ENCODE results near the gene PRND.
"Not testable (repeated sequence)": the region's sequence is repeated elsewhere in the genome, so short reads cannot be mapped to it uniquely, and the experiment has no call there.

PRND gene

DNA sequence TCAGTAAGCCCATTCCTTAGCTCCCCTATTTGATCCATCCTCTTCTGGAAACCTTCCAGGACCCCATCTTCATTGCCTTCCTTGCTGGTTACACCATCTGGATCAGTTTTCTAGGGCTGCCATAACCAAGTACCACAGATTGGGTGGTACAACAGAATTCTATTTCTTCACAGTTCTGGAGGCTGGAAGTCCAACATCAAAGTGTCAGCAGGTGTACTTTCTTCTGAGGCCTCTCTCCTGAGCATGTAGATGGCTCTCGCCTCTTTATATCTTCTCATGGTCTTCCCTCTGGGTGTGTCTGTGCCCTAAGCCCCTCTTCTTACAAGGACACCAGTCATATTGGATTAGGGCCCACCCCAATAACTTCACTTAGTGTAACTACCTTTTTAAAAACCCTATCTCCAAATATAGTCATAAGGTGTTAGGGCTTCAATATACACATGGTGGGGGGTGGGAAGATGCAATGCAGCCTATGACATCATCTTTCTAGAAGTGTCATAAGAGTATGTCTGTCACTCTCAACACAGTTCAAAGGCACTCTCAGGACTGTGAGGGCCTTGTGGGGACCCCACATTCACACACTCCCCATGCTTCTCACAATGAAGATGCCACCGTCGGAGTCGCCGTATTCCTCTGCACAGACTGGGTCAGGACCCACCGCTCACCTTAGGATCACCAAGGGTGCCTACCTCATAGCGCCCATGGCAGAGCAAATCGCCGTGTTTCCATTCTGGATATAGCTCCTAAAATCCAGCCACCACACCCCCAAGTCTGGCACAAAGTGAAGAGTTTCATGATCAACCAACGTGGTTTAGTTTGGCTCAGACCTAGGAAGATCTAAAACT, 12.2 kb upstream of the PRND start:
- no peak for DNase-seq

DNA sequence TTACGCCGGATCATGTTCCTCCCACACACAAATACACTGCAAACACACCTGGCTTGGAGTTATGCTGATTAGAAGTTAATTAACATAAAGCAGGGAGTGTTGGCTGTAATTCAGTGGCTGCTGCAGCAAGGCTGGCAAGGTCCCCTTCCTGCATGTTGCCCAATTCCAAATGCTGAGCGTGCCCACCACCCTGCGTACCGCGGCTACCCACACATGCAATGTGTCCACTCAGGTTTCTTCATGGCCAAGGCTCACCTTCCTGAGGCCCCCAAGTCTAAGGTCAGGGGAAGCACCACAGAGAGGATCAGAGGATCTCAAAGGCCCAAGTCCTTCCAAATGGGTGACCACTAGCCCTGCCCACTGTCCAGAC, 11.6 kb upstream of the PRND start:
- no peak for DNase-seq

DNA sequence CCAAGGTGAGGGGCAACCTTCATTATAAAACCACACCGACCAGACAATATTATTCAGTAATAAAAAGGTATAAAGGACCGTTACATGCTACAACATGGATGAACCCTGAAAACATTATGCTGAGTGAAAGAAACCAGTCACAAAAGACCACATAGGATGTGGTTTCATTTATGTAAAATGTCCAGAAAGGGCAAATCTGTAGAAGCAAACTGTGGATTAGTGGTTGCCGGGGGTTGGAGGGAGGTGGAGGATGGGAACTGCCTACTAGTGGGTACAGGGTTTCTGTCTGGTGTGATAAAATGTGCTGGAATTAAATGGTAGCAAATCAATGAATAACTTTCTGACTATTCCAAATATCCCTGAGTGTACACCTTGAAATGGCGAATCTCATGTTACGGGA, 10.2 kb upstream of the PRND start:
- no peak for DNase-seq

DNA sequence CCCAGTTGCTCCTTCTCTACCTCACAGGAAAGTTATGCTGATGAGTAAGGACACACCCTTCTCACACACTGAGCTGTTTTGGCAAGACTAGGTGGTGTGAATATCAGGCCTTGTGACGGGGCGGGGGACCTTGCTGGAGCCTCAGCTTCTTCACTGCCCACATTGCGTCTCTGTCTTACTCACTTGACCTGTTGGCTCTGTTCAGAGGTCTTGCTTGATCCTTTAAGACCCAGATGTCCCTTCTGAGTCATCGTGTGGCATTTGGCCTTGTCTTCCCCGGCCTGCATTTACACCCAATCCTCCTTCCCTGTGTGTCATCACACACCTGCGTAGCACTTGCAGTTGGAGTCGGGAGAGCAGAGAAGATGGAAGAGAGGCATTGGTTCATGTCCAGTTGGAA, 8.3 kb upstream of the PRND start:
- DNase-seq, result no peak

DNA sequence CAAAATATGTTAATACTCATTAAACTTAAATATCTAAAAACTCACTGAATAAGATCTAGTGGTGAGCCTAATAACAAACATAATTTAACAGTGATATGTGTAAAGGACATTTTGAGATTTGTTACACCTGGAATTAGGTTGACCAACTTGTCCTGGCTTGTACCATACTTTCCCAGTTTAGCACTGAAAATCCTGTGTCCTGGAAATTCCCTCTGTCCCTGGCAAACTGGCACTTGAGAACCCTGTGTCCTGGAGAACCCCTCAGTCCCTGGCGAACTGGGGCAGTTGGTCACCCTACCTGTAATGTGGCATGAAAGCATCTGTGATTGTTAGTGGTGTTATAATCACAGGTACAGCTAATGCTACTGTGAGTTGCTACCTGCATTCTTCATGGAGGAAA, 6.9 kb upstream of the PRND start:
- DNase-seq, result no peak

DNA sequence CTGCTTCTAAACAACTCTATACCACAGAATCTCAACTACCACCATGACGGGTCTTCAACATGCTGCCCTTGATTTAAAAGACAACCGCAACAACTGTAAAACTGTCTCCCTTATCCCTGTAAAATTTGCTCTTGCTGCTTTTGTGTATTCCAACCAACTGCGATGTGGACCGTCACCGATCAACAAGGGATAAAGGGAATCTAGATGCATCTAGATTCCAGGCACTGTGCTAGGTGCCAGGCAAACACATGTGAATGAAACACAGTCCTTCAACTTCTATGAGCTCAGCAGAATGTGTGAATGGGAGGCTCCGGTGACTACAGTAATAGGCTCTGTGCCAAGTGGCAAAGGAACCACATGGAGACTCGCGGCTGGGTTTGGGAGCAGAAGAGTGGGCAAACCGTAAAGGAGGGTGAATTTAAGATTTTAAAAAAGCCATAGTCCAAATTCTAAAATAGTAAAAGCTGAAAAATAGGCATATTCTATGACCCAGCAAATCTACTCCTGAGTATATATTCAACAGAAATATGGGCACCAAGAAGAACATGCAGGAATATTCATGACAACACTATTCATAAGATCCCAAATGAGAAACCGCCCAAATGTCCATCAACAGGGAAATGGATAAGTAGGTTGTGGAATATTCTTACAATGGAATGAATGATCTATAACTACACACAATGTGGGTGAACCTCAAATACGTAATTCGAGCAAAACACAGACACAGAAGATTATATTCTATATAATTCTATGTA, 3.7 kb upstream of the PRND start:
- DNase-seq, result no peak

DNA sequence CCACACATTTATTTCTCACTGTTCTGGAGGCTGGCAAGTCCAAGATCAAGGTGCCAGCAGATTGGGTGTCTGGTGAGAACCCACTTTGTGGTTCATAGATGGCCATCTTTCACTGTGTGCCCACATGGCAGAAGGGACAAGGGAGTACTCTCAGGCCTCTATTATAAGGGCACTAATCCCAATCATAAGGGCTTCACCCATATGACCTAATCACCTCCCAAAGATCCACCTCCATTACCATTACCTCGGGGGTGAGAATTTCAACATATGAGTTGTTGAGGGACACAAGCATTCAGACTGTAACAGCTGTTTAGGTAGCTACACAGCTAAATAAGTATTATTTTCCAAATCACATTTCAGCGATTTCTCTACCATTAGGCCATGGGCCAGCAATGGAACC, 2.5 kb upstream of the PRND start:
- DNase-seq, result no peak

DNA sequence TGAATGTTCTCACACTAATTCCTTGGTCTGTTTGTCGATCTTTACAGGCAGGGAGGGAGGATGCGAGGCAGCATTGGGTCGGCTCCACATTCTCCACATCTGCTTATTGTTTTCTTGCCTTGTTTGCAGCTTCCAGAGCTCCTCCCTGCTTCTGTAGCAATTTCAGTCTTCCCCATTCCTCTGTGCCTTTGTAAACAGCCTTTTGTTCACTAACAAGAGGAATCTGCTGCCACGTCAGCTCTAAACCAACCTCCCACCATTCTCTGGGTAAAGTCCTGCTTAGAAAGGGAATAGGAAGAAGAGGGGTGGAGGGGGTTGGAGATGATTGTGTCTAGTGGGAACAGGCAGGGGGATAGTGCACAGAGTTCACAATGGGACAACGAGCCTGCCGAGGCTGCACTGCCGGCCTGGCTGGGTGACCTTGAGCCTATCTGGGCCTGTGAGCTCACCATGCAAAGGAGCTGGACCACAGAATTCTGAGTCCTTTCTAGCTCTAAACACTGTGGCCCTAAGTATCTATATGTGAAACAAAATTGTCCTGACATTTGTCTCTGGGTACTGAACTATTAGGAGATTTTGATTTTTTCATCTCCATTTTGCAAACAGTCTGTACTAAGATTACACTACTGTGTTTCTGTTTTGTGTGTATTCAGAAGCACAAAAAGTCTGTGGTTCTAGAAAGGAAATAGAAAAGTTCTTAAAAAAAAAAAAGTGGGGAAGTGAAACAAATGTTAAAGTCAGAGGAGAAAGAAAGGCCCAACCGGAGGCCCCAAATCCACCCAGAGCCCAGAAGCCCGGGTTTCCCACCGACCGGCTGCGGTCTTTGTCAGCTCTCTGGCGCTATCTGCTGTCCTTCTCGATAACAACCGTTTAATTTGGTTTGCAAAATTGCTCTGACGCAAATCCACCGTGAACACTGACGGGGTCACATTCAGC, 1.4 kb upstream of the PRND start:
- DNase-seq, result peak; percentile 62 to 72

DNA sequence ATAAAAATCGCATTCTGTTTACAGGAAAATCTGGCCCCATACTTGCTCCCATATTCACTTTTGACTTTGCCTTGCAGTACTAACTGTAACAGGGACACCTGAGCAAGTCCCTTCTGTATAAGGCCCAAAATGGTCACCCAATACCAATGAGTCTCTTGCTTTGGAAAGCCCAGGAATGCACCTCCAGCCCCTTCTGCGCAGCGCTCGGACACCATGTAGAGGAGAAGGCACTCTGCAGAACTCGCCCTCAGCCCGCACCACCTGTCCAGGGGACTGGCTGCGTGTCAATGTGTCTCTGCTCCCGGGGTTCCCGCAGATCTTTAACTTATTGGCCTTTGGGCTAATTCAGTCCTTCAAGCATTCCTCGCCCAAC, 746 bp upstream of the PRND start:
- DNase-seq, result no peak

DNA sequence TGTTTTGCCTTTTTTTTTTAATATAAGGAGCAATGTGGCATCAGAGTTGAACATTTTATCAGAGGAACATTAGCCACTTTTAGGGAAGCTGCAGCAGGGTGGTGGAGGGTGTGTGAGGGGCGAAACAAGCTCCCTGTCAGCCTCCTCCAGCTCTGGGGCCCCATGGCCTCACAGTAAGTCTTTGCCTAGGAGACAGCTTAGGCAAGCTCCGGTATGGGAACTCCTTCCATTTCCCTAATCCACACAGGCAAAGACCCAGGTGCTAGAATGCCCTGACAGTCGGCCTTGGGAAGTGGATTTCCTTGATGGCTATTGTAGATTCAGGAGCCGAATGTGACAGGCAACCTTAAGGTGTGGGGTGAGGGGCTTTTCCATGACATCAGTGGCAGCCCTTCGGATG, 862 bp downstream of the PRND start:
- DNase-seq, result no peak

DNA sequence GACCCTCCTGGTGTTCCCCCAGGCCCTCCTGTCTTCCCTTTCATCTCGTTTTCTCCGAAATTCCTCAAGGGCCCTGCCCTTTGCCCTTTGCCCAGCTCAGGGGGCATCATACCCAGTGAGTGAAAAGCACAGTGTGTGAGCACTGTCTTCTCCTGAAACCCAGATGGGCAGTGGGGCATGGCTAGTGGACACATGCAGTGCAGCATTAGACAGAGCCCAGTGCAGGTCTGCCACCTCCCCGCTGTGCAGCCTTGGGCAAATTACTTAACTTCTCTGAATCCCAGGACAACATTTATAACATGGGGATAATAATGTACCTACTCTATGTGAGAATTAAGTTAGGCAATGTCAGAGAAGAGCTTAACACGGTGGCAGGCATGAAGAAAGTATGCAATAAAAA, 1.3 kb downstream of the PRND start:
- no peak for DNase-seq

DNA sequence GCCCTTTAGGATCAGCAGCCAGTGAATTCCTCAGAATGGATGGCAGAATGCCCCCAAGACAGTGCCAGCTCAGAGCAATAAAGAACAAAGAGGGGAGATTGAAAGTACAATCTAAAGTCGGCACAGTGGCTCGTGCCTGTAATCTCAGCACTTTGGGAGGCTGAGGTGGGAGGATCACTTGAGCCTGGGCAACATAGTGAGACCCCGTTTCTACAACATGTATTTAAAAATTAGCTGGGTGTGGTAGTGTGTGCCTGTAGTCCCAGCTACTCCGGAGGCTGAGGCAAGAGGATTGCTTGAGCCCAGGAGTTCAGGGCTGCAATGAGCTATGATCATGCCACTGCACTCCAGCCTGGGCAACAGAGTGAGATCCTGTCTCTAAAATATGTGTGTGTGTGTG, 1.8 kb downstream of the PRND start:
- DNase-seq, result not testable (repeated sequence)

DNA sequence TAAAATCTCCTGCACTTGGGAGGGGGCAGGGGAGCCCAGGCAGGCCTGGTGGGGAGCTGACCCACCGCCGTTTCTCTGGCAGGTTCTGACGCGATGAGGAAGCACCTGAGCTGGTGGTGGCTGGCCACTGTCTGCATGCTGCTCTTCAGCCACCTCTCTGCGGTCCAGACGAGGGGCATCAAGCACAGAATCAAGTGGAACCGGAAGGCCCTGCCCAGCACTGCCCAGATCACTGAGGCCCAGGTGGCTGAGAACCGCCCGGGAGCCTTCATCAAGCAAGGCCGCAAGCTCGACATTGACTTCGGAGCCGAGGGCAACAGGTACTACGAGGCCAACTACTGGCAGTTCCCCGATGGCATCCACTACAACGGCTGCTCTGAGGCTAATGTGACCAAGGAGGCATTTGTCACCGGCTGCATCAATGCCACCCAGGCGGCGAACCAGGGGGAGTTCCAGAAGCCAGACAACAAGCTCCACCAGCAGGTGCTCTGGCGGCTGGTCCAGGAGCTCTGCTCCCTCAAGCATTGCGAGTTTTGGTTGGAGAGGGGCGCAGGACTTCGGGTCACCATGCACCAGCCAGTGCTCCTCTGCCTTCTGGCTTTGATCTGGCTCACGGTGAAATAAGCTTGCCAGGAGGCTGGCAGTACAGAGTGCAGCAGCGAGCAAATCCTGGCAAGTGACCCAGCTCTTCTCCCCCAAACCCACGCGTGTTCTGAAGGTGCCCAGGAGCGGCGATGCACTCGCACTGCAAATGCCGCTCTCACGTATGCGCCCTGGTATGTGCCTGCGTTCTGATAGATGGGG, 3.0 kb downstream of the PRND start:
- no peak for DNase-seq

DNA sequence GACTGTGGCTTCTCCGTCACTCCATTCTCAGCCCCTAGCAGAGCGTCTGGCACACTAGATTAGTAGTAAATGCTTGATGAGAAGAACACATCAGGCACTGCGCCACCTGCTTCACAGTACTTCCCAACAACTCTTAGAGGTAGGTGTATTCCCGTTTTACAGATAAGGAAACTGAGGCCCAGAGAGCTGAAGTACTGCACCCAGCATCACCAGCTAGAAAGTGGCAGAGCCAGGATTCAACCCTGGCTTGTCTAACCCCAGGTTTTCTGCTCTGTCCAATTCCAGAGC, 3.5 kb downstream of the PRND start:
- DNase-seq, result no peak

DNA sequence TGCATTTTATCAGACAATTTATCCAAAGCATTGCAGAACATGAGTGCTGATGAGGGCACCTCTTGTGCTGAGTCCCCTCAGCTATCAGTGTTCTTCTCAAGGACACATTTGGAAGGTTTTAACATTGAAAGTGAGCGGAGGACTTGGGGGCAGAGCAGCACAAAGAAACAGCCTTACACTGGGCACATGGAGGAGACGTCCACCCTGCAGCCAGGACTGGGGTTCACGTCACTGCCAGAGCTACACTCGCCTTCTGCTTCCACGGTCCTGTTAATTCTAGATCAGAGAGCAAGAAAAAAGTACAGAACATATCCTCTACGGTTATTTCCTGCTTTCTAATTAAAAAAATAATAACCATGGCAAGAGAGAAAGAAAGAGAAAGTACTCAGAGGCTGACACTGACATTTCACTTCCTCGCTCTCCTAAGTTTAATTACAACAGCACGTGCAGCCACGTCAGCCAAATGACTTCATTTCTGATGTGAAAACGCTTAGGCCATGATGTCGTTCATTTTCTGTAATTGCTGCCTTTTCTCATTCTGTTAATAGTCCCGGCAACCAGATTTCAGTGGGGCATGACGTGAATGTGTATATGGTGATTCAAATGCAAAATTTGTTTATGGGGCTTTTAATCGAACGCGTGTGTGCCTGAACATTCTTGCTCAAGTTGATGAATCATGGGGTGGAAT, 5.1 kb downstream of the PRND start:
- no peak for DNase-seq

DNA sequence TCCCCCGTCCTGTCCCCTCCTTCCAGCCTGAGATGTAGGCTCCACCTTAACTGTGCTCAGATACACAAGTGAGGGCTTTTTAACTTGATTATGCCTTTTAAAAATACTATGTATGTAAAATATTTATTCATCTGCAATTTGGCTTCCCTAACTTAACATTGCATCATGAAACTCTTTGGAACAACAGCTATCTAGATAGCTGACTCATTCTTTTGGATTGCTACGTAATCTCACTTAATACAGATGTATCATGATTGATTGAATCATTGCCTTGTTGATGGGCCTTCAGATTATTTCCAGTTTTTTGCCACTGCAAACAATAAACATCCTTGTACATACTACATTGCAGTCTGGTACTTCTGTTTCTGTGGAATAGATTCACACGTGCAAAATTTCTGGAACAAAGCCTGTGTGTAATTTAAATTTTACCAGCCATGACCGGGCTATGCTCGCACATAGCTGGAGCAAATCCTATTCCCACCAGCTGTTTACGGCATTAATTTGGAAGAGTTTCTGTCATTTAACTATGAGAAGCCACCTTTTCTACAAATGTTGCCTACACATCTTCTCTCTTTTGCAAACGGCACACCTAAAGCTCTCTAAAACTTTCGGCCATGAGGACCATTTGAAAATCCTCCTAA, 6.5 kb downstream of the PRND start:
- no peak for DNase-seq

DNA sequence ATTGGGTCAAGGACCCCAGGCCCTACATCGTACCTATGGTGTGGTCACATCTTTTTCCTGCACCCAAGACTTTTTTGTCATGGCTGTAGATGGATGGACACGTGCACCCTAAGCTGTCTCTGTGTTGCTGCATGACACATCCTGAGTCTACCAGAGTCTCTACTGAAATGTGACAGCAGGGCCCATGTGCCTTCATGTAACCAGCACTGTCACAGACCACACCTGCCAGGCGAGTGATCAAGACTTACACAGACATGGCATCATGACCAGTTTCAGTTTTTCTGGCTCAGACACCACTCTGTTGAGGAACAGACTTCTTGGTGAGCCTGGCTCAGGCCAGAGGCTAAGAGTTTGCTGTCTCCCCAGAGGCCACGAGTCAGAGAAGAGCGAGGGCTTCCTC, 7.6 kb downstream of the PRND start:
- DNase-seq, result no peak

DNA sequence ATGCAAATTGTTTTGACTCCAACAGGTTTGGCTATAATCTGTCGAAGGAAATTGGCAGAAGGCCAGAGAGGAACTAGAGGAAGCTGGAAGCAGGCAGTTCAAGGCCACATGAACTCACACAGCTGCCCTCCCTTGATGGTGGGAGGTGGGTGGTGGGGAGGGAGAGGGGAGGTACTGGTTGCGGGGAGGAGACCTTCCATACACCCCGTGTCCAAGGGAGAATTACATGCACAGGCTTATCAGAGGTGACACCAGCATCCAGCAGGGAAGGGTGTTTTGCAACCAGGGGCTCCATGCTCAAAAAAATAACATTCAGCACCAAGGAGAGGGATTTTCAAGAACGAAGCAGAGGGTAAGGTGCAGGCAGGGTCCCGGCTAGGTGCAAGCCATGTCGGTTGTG, 9.1 kb downstream of the PRND start:
- peak; percentile 2 to 26 for DNase-seq

DNA sequence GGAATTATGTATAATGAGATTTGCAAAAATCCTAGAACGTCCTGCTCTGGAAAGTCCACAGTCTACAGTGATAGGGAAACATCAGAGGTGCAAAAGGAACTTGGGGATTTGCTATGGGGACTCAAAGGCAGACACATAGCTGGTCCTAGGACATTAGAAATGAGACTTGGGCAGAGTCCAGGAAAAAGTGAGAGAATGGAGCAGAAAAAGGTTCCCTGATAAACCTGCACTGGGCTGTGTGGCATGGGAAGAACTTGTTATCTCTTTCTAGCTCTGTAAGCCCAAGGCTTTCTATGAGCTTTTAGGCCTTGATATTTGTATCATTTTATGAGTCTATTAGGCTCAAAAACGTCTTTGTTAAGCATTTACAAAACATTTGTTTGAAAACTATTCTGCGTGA, 15.2 kb downstream of the PRND start:
- no peak for DNase-seq

DNA sequence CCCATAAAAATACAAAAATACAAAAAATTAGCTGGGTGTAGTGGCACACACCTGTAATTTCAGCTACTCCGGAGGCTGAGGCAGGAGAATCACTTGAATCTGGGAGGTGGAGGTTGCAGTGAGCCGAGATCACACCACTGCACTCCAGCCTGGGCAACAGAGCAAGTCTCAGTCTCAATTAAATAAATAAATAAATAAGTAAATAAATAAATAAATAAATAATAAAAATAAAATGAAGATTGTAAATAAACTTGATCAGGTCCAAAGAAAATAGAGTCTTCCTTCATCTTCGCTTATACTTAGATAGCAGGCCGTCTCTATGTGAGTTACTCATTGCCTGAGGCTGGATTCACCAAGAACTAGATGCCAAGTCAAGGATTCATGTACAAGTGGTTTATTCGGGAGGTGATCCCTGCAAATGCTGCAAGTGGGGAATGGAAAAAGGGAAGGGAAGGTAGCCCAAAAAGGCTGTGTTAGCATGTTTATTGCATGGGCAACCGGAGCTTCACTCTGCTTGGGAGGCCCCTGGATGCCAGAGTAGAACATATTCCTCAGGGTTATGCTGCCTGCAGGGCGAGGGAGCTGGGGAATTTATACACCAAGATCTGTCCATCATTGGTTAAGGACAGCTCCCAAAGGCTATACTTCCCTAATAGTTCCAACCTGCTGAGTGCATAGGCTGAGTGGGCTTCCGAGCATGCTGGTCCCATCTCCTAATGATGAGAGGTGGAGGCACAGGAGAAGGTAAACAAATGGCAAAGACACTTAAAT, 16.3 kb downstream of the PRND start:
- no peak for DNase-seq
